ENCODE data around the gene MYL10.

The MYL10 gene

DNA sequence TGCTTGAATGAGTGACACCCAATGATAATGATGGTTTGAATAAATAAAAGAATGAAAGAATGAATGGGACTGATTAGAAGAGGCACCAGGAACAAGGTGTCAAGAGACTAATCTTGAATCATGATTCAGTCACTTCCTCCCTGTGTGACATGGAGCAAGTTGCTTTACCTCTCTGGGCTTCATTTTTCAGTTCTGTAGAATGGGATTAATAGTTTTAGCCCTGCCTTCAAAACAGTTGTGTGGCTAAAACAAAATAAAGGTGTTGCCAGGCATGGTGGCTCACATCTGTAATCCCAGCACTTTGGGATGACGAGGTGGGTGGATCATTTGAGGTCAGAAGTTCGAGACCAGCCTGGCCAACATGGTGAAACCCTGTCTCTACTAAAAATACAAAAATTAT, 37.6 kb downstream of the MYL10 start:
- TF ChIP-seq, protein P1, sequence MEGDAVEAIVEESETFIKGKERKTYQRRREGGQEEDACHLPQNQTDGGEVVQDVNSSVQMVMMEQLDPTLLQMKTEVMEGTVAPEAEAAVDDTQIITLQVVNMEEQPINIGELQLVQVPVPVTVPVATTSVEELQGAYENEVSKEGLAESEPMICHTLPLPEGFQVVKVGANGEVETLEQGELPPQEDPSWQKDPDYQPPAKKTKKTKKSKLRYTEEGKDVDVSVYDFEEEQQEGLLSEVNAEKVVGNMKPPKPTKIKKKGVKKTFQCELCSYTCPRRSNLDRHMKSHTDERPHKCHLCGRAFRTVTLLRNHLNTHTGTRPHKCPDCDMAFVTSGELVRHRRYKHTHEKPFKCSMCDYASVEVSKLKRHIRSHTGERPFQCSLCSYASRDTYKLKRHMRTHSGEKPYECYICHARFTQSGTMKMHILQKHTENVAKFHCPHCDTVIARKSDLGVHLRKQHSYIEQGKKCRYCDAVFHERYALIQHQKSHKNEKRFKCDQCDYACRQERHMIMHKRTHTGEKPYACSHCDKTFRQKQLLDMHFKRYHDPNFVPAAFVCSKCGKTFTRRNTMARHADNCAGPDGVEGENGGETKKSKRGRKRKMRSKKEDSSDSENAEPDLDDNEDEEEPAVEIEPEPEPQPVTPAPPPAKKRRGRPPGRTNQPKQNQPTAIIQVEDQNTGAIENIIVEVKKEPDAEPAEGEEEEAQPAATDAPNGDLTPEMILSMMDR (IDR thresholded peaks at IDR 0.05; ENCODE audit: low read depth, low read length, poor library complexity, severe bottlenecking) = no peak
- no peak for TF ChIP-seq EZH2phosphoT487 (IDR thresholded peaks at IDR 0.05; ENCODE audit: borderline replicate concordance, low read length)
- Histone ChIP-seq H3K27ac (ENCODE audit: low read depth, low read length) (no peak overlapping the region), H3K4me3 (ENCODE audit: low read length) (no peak overlapping the region), H3K27me3 (ENCODE audit: control insufficient read depth, low read length) (peaks cover 13% of the 10 kb centered on the region; the same call in 1 of the 2 replicates), H3K9me3 (ENCODE audit: control insufficient read depth, insufficient read depth, low read length) (peaks cover 3% of the 10 kb centered on the region; the same call in 1 of the 2 replicates), H4K20me1 (ENCODE audit: control insufficient read depth, insufficient read depth, low read depth, low read length) (no peaks in the 10 kb centered on the region), H3K9me2 (replicated peaks; ENCODE audit: control insufficient read depth, low read length) (no peaks in the 10 kb centered on the region), H3K79me2 (ENCODE audit: control insufficient read depth, low read length) (no peaks in the 10 kb centered on the region), H3F3A (ENCODE audit: control insufficient read depth, insufficient read depth) (no peaks in the 10 kb centered on the region), H3K4me1 (ENCODE audit: control insufficient read depth, low read length) (no peaks in the 10 kb centered on the region), H3K36me3 (ENCODE audit: control insufficient read depth, low read length) (no peaks in the 10 kb centered on the region), H3K4me2 (ENCODE audit: low read length) (no peak overlapping the region)

DNA sequence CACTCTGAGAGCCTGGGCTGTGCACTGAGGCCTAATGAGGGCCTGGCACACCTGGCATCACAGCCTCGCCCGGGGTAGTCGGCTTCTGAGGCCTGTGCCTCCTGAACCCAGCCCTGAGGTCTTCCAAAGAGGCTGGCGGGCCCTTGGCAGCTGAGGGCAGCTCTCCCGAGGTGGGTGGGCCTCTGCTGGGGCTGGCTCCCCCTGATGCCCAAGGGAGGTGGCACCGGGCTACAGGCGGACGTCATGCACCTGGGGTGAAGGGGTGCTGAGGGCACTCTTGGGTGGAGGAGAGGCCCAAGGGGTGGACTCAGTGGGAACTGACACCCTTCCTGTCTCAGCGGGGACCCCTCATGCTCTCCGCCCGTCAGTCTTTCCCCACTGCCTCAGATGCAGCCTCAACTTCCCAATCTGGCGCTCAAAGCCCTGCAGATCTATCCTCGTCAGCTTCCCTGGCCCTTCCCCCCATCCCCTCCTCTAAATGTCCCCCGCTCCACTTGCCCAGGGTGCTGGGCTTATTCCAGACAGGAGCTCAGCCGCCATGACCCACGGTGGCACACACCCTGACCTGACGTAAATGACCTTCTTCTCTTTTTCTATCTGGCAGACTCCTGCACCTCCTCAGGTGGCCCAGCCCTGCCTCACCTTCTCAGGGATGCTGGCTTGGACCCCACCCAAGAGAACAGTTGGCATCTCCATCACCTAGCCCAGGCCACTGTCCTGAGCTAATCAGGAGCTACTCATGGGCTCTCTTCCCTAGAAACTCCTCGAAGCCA, 38.2 kb downstream of the MYL10 start:
- H3K79me2 ChIP-seq (ENCODE audit: control insufficient read depth, low read length) = no peaks in the 10 kb centered on the region
- H3K27ac ChIP-seq (ENCODE audit: low read depth, low read length) = no peak overlapping the region
- H3K4me3 ChIP-seq (ENCODE audit: low read length) = no peak overlapping the region
- H3K9me2 ChIP-seq (replicated peaks; ENCODE audit: control insufficient read depth, low read length) = no peaks in the 10 kb centered on the region
- H3K9me3 ChIP-seq (ENCODE audit: control insufficient read depth, insufficient read depth, low read length) = peaks cover 3% of the 10 kb centered on the region; the same call in 1 of the 2 replicates
- H4K20me1 ChIP-seq (ENCODE audit: control insufficient read depth, insufficient read depth, low read depth, low read length) = no peaks in the 10 kb centered on the region
- no peaks in the 10 kb centered on the region for H3K36me3 ChIP-seq (ENCODE audit: control insufficient read depth, low read length)
- H3F3A ChIP-seq (ENCODE audit: control insufficient read depth, insufficient read depth) = no peaks in the 10 kb centered on the region
- no peak for TF ChIP-seq EZH2phosphoT487 (IDR thresholded peaks at IDR 0.05; ENCODE audit: borderline replicate concordance, low read length)
- H3K4me1 ChIP-seq (ENCODE audit: control insufficient read depth, low read length) = no peaks in the 10 kb centered on the region
- H3K27me3 ChIP-seq (ENCODE audit: control insufficient read depth, low read length) = peaks cover 9% of the 10 kb centered on the region; the same call in 1 of the 2 replicates
- no peak overlapping the region for H3K4me2 ChIP-seq (ENCODE audit: low read length)

DNA sequence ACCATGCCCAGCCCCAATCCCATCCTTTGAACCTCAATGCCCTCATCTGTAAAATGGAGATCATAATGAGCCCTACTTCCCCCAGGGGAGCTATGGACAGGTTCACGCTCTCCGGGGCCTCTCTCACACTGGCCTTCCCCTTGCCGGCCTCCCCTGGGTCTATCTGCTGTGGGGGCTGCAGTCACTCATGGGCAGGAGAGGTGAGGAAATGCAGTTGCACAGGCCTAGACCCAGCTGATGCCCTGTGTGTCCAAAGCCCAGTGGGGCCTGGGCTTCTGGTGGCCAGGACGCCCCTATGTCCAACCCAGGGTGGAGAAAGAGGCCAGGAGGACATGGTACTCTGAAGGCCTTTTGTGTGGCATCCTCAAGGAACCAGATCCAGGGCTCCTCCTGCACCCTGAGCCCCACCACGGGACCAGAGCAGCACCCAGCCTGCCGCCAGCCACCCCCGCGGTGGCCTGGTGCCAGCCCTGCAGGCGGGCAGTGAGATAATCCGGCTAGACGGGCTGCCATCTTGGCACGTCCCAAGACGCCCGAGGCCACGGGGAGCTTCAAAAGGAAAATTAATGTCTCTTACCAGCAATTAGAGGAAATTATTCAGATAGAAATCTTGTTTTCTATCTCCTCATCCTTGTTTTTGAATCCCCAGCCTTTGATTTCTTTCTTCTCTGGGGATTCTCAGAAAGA, 39.0 kb downstream of the MYL10 start:
- Histone ChIP-seq H3K27me3 (ENCODE audit: control insufficient read depth, low read length) (peaks cover 4% of the 10 kb centered on the region; the same call in 1 of the 2 replicates), H3K36me3 (ENCODE audit: control insufficient read depth, low read length) (no peaks in the 10 kb centered on the region), H3K79me2 (ENCODE audit: control insufficient read depth, low read length) (no peaks in the 10 kb centered on the region), H4K20me1 (ENCODE audit: control insufficient read depth, insufficient read depth, low read depth, low read length) (no peaks in the 10 kb centered on the region), H3K9me3 (ENCODE audit: control insufficient read depth, insufficient read depth, low read length) (peaks cover 3% of the 10 kb centered on the region; the same call in 1 of the 2 replicates), H3K4me2 (ENCODE audit: low read length) (no peak overlapping the region), H3K4me1 (ENCODE audit: control insufficient read depth, low read length) (no peaks in the 10 kb centered on the region), H3F3A (ENCODE audit: control insufficient read depth, insufficient read depth) (no peaks in the 10 kb centered on the region), H3K4me3 (ENCODE audit: low read length) (no peak overlapping the region), H3K9me2 (replicated peaks; ENCODE audit: control insufficient read depth, low read length) (no peaks in the 10 kb centered on the region), H3K27ac (ENCODE audit: low read depth, low read length) (no peak overlapping the region)
- no peak for TF ChIP-seq EZH2phosphoT487 (IDR thresholded peaks at IDR 0.05; ENCODE audit: borderline replicate concordance, low read length)
- TF ChIP-seq, protein P1 (IDR thresholded peaks at IDR 0.05; ENCODE audit: low read depth, low read length, poor library complexity, severe bottlenecking) = no peak

DNA sequence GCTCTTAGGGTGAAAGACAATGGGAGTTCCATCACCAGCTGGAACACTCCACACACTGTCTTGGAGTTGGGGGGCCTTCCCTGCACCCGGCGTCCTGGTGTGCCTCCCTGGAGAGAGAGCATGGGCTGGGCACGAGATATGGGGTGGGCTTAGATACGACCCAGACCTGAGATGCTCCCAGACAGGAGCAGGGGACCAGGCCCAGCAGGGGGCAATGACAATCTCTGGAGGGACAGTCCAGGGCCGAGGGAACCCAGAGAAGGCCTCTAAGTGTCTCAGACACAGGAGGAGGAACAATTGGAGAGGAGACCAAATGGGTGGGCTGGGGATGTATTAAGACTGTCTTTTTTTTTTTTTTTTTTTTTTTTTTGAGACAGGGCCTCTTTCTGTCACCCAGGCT, 40.0 kb downstream of the MYL10 start:
- Histone ChIP-seq H3K27ac (ENCODE audit: low read depth, low read length) (no peak overlapping the region), H4K20me1 (ENCODE audit: control insufficient read depth, insufficient read depth, low read depth, low read length) (no peaks in the 10 kb centered on the region), H3K9me2 (replicated peaks; ENCODE audit: control insufficient read depth, low read length) (no peaks in the 10 kb centered on the region), H3K4me2 (ENCODE audit: low read length) (no peak overlapping the region), H3K4me1 (ENCODE audit: control insufficient read depth, low read length) (no peaks in the 10 kb centered on the region), H3K4me3 (ENCODE audit: low read length) (no peak overlapping the region), H3K36me3 (ENCODE audit: control insufficient read depth, low read length) (no peaks in the 10 kb centered on the region), H3F3A (ENCODE audit: control insufficient read depth, insufficient read depth) (no peaks in the 10 kb centered on the region), H3K9me3 (ENCODE audit: control insufficient read depth, insufficient read depth, low read length) (peaks cover 3% of the 10 kb centered on the region; the same call in 1 of the 2 replicates), H3K27me3 (ENCODE audit: control insufficient read depth, low read length) (no peaks in the 10 kb centered on the region), H3K79me2 (ENCODE audit: control insufficient read depth, low read length) (no peaks in the 10 kb centered on the region)
- TF ChIP-seq, protein P1 (IDR thresholded peaks at IDR 0.05; ENCODE audit: low read depth, low read length, poor library complexity, severe bottlenecking) = no peak
- TF ChIP-seq EZH2phosphoT487 (IDR thresholded peaks at IDR 0.05; ENCODE audit: borderline replicate concordance, low read length) = no peak
